Lung (tissue), 12 donors: Measurements from ENCODE around the gene CD226. TPM values are rescaled to one million over a fixed set of nuclear protein-coding genes. Genes with fewer than 3 reads are reported as not detected.

Experiments used
- ATAC-seq: fragments of 200-7000 bp; cut with Tn5 transposase; one replicate; pipeline ENCODE4 v1.9.1; 2020; ENCODE audit warnings: moderate number of reproducible peaks; ENCODE audit not compliant: insufficient read depth, low FRiP score
- DNase-seq, 3 donors: peaks; one replicate each; pipeline ENCODE4 v3.0.0-alpha.2; 2013 to 2017
- H3K27ac ChIP-seq, 2 donors: one replicate each; pipeline ENCODE4 v1.5.1; 2013; ENCODE audit warnings: mild to moderate bottlenecking in 2 of 2, moderate library complexity in 2 of 2, control low read depth in 1 of 2, inconsistent platforms in 1 of 2, low read depth in 1 of 2, low read length in 1 of 2
- H3K27me3 ChIP-seq, 3 donors: one replicate each; pipeline ENCODE4 v1.5.1; 2013; ENCODE audit warnings: low read length in 2 of 3; ENCODE audit not compliant: control insufficient read depth in 3 of 3, insufficient read depth in 3 of 3
- H3K36me3 ChIP-seq, 4 donors: one replicate each; pipeline ENCODE4 v1.5.1; 2013; ENCODE audit warnings: low read length in 4 of 4, mild to moderate bottlenecking in 1 of 4, moderate library complexity in 1 of 4; ENCODE audit not compliant: control insufficient read depth in 4 of 4, insufficient read depth in 4 of 4
- H3K4me1 ChIP-seq, 5 donors: one replicate each; pipeline ENCODE4 v1.5.1; 2013; ENCODE audit warnings: low read length in 5 of 5, mild to moderate bottlenecking in 2 of 5, moderate library complexity in 1 of 5; ENCODE audit not compliant: control insufficient read depth in 5 of 5, insufficient read depth in 5 of 5
- H3K4me3 ChIP-seq: one replicate; pipeline ENCODE4 v1.5.1; 2013; ENCODE audit warnings: mild to moderate bottlenecking, control low read depth, moderate library complexity
- H3K9ac ChIP-seq, 2 donors: one replicate each; pipeline ENCODE4 v1.5.1; 2013; ENCODE audit warnings: low read length in 2 of 2, control low read depth in 1 of 2; ENCODE audit not compliant: insufficient read depth in 1 of 2
- H3K9me3 ChIP-seq, 4 donors: one replicate each; pipeline ENCODE4 v1.5.1; 2013; ENCODE audit warnings: low read length in 3 of 4, mild to moderate bottlenecking in 1 of 4, moderate library complexity in 1 of 4; ENCODE audit not compliant: control insufficient read depth in 4 of 4, insufficient read depth in 3 of 4
- WGBS, 2 donors: extraction: QIAGEN DNeasy Blood & Tissue Kit; methylation state at CpG; one replicate each; pipeline ENCODE4 v1.1.7; 2013; 5-methylcytosine and 5-hydroxymethylcytosine counted together
- polyA plus RNA-seq, 2 donors: library from polyadenylated mRNA; stranded (reverse); fragments of 200-250 nt; gene quantifications; one replicate each; pipeline ENCODE4 v1.2.1, GENCODE V29; 2013
- total RNA-seq, 2 donors: library from RNA; depleted of rRNA in 1 of 2; stranded (reverse); fragments of >200 nt in 1 of 2; gene quantifications; one replicate each; pipeline ENCODE4 v1.2.1, GENCODE V29; 2014 to 2021
- TF ChIP-seq, protein P1 (sequence below): IDR thresholded peaks from 2 replicates; pipeline ENCODE4 v1.5.1; 2012; ENCODE audit warnings: mild to moderate bottlenecking; ENCODE audit errors: control extremely low read depth, extremely low read depth
- donor health status: control.
- donor health status: control.
- donor health status: Bipolar disorder and iron deficiency.
- donor health status: healthy.
- donor health status: DM: yes; HTN: yes; CAD: no.

CD226 gene
- total and polyA plus RNA-seq, 4 donors = 0.49 to 6.3 (median 2.7) TPM

DNA sequence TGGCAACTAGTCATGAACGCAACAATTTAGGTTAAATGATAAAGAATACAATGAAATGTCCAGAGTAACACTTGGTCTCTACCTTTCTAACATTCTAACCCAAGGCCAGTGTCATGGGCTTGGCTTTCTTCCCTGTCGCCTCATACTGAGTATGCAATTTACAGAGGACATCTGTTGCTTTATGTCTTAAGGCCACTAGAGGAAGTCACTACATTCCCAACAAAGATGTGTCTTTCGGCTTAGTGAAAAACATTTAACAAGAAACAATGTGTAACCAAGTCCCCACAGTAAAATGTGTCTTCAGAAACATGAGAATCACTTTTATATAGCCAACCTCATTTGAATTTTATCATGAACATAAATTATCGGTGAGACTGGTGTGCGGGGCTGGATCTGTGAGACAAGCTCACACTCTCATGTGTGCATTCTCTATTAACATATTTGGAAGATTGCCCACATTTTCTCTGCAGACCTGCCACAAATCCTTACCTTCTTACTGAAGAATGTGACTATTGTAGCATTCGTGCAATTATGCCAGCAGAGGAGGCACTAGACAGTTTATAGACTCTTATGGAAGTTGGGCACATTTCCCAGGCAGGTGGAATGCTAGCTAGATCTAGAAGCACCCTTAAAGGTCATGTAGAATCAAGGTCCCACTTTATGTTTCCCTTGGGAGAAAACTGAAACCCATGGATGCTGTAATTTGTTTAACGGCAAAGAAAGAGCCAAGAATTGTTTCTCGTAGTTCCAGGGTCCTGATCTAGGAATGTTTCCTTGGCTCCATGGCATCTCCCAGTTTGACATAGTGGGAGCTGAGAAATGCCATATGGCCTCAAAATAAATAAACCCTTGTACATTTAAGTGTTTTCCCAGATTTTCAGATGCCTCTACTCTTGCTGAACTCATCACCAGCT, 101.8 kb downstream of the CD226 start:
- no peak for ATAC-seq
- no peaks in the 10 kb centered on the region for H3K27me3 ChIP-seq
- 62 to 76% methylated on average over 8 of the region's 8 CpGs for WGBS, 2 donors

DNA sequence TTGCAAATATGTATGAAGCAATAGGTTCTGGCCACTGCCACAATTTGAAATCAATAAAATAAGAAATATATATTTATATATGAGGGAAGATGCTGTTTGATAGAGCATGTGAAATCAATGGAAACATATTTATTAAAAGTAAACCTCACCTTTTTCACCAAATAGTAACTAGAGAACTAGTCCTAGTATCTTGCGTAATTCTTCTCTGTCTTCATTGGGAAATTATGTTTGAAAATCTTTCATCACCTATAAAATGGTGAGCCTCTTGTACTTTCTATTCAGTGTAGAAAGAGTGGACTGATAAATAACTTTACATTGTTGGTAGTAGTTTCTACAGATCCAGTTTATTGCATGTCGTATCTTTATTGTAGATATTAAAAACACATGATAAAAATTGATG, 103.0 kb downstream of the CD226 start:
- Histone ChIP-seq H3K27me3 (no peaks in the 10 kb centered on the region), H3K4me3 (no peak overlapping the region), H3K9me3 (no peaks in the 10 kb centered on the region), H3K9ac (no peak overlapping the region), H3K4me1 (peaks cover 0 to 29% (median 10%) of the 10 kb centered on the region in 5 donors), H3K36me3 (peaks cover 0 to 4% (median 1%) of the 10 kb centered on the region in 4 donors), H3K27ac (no peak overlapping the region)
- WGBS, 2 donors = 86 to 91% methylated on average over 2 of the region's 2 CpGs
- TF ChIP-seq, protein P1, sequence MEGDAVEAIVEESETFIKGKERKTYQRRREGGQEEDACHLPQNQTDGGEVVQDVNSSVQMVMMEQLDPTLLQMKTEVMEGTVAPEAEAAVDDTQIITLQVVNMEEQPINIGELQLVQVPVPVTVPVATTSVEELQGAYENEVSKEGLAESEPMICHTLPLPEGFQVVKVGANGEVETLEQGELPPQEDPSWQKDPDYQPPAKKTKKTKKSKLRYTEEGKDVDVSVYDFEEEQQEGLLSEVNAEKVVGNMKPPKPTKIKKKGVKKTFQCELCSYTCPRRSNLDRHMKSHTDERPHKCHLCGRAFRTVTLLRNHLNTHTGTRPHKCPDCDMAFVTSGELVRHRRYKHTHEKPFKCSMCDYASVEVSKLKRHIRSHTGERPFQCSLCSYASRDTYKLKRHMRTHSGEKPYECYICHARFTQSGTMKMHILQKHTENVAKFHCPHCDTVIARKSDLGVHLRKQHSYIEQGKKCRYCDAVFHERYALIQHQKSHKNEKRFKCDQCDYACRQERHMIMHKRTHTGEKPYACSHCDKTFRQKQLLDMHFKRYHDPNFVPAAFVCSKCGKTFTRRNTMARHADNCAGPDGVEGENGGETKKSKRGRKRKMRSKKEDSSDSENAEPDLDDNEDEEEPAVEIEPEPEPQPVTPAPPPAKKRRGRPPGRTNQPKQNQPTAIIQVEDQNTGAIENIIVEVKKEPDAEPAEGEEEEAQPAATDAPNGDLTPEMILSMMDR = no peak
- no peak for ATAC-seq
- DNase-seq = no peak

More for the DNA sequence above, 101.8 kb downstream of the CD226 start:
- H3K4me1 ChIP-seq = peaks cover 0 to 30% (median 10%) of the 10 kb centered on the region in 5 donors
- DNase-seq = peak; percentile 79 to 97 (median 96)
- no peaks in the 10 kb centered on the region for H3K9me3 ChIP-seq
- TF ChIP-seq, protein P1 = no peak
- H3K9ac ChIP-seq = peak overlapping the region in 1 of 2 donors; percentile 64
- no peak overlapping the region for H3K4me3 ChIP-seq
- H3K27ac ChIP-seq = peak overlapping the region in 1 of 2 donors; percentile 17
- peaks cover 0 to 4% (median 1%) of the 10 kb centered on the region in 4 donors for H3K36me3 ChIP-seq

DNA sequence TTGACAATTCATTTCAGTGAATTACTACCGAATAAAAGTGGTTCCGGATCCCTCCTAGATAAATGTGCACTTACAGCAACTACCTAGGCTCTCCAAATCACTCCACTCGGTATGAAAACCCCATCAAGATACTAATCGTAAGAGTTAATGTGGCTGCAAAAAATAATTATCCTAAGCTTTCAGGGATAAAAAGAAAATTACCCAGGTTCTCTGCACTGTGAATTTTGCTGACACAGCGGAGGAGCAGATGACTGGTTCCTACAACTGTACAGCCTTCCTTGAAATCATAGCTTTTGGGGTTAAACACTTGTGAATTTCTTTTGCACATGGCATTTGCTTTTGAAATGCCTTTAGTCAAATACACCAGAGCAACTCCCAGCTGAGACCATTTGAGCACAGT, 104.7 kb downstream of the CD226 start:
- Histone ChIP-seq H3K27me3 (no peaks in the 10 kb centered on the region), H3K4me3 (no peak overlapping the region), H3K27ac (no peak overlapping the region), H3K36me3 (peaks cover 0 to 4% (median 1%) of the 10 kb centered on the region in 4 donors), H3K9me3 (no peaks in the 10 kb centered on the region), H3K9ac (no peak overlapping the region), H3K4me1 (peaks cover 0 to 27% (median 10%) of the 10 kb centered on the region in 5 donors)
- no peak for ATAC-seq
- 68 to 69% methylated on average over 5 of the region's 5 CpGs for WGBS, 2 donors
- TF ChIP-seq, protein P1 = no peak
- DNase-seq = no peak
